CD14-positive monocyte (primary cell): ENCODE data around the gene MCM10. TPM values are rescaled to one million over a fixed set of nuclear protein-coding genes. Genes with fewer than 3 reads are reported as not detected.

Source experiments
- DNase-seq, 3 donors: peaks; one replicate each; pipeline ENCODE4 v3.0.0-alpha.2; 2011 to 2022
- H2AFZ ChIP-seq: 2 replicates; pipeline ENCODE4 v1.6.0; 2012; ENCODE audit warnings: mild to moderate bottlenecking, low read depth, low read length, inconsistent platforms; ENCODE audit not compliant: insufficient read depth, poor library complexity, severe bottlenecking
- H3K27ac ChIP-seq, 2 donors: 1 replicate in 1 of 2; 2 replicates in 1 of 2; pipeline ENCODE4 v1.5.1; 2012 to 2013; ENCODE audit warnings: low read length in 2 of 2, control low read depth in 1 of 2, inconsistent platforms in 1 of 2, low read depth in 1 of 2, mild to moderate bottlenecking in 1 of 2
- H3K27me3 ChIP-seq, 2 donors: one replicate each; pipeline versions ENCODE4 v1.6.0 to v1.6.1; 2011 to 2013; ENCODE audit warnings: low read length in 2 of 2; ENCODE audit not compliant: control insufficient read depth in 2 of 2, insufficient read depth in 2 of 2
- H3K36me3 ChIP-seq, 2 donors: replicated peaks in 1 of 2; 1 replicate in 1 of 2; 2 replicates in 1 of 2; pipeline versions ENCODE4 v1.5.1 to v1.6.1; 2012 to 2013; ENCODE audit warnings: low read length in 2 of 2, control low read depth in 1 of 2, inconsistent platforms in 1 of 2, mild to moderate bottlenecking in 1 of 2; ENCODE audit not compliant: insufficient read depth in 2 of 2, control insufficient read depth in 1 of 2
- H3K4me1 ChIP-seq, 2 donors: 1 replicate in 1 of 2; 2 replicates in 1 of 2; pipeline versions ENCODE4 v1.5.1 to v1.6.1; 2012 to 2013; ENCODE audit warnings: low read length in 2 of 2, control low read depth in 1 of 2, inconsistent platforms in 1 of 2, mild to moderate bottlenecking in 1 of 2, moderate library complexity in 1 of 2; ENCODE audit not compliant: insufficient read depth in 2 of 2, control insufficient read depth in 1 of 2
- H3K4me2 ChIP-seq: replicated peaks from 2 replicates; pipeline ENCODE3; 2012; ENCODE audit warnings: low read length, moderate library complexity, mild to moderate bottlenecking; ENCODE audit not compliant: poor library complexity, severe bottlenecking; ENCODE audit errors: extremely low read depth
- H3K4me3 ChIP-seq, 3 experiments: fragments of 200-600 bp in 1 of 3; sonication (generic) in 1 of 3; replicated peaks in 1 of 3; 1 replicate in 2 of 3; 2 replicates in 1 of 3; pipeline ENCODE4 v1.5.1; 2011 to 2013; ENCODE audit warnings: low read length in 3 of 3, mild to moderate bottlenecking in 3 of 3, control low read depth in 2 of 3, low read depth in 2 of 3, inconsistent platforms in 1 of 3, moderate library complexity in 1 of 3
- H3K79me2 ChIP-seq: 2 replicates; pipeline ENCODE4 v1.6.0; 2012; ENCODE audit warnings: mild to moderate bottlenecking, control low read depth, inconsistent platforms, low read length, moderate library complexity; ENCODE audit not compliant: insufficient read depth
- H3K9ac ChIP-seq: 2 replicates; pipeline ENCODE4 v1.6.0; 2017; ENCODE audit warnings: low read length, mild to moderate bottlenecking; ENCODE audit not compliant: insufficient read depth, poor library complexity, severe bottlenecking
- H3K9me3 ChIP-seq, 2 donors: replicated peaks in 1 of 2; 1 replicate in 1 of 2; 2 replicates in 1 of 2; pipeline versions ENCODE4 v1.5.1 to v1.6.1; 2012 to 2013; ENCODE audit warnings: low read length in 2 of 2, control low read depth in 1 of 2; ENCODE audit not compliant: control insufficient read depth in 1 of 2, insufficient read depth in 1 of 2
- H4K20me1 ChIP-seq: 2 replicates; pipeline ENCODE4 v1.6.0; 2012; ENCODE audit warnings: mild to moderate bottlenecking, low read length, control low read depth, moderate library complexity; ENCODE audit not compliant: insufficient read depth
- H3K27ac Mint-ChIP-seq, 7 donors: one replicate each; pipeline ENCODE4 v1.8.0; 2020; ENCODE audit warnings: mild to moderate bottlenecking in 7 of 7, mixed read lengths in 7 of 7, moderate library complexity in 6 of 7, inconsistent platforms in 2 of 7
- H3K27me3 Mint-ChIP-seq, 3 donors: one replicate each; pipeline ENCODE4 v1.8.0; 2021 to 2022; ENCODE audit warnings: low read depth in 3 of 3, mild to moderate bottlenecking in 3 of 3, mixed read lengths in 3 of 3, moderate library complexity in 3 of 3, inconsistent platforms in 1 of 3
- H3K36me3 Mint-ChIP-seq, 2 donors: one replicate each; pipeline ENCODE4 v1.8.0; 2020; ENCODE audit warnings: mixed read lengths in 2 of 2, inconsistent platforms in 1 of 2, mild to moderate bottlenecking in 1 of 2
- H3K4me1 Mint-ChIP-seq: one replicate; pipeline ENCODE4 v1.8.0; 2020; ENCODE audit warnings: mild to moderate bottlenecking, mixed read lengths
- H3K4me3 Mint-ChIP-seq, 2 donors: one replicate each; pipeline ENCODE4 v1.8.0; 2020; ENCODE audit warnings: mild to moderate bottlenecking in 2 of 2, mixed read lengths in 2 of 2, moderate library complexity in 1 of 2
- H3K9me3 Mint-ChIP-seq, 7 donors: one replicate each; pipeline ENCODE4 v1.8.0; 2020 to 2022; ENCODE audit warnings: mixed read lengths in 7 of 7, mild to moderate bottlenecking in 6 of 7, moderate library complexity in 6 of 7, inconsistent platforms in 2 of 7
- CTCF ChIP-seq: fragments of 200-600 bp; IDR thresholded peaks from one replicate; pipeline ENCODE4 v1.8.0; 2022; ENCODE audit warnings: antibody characterized with exemption, mild to moderate bottlenecking
- WGBS: methylation state at CpG from one replicate; pipeline ENCODE4 v1.1.5; 2013; ENCODE audit warnings: missing lambda C conversion rate; ENCODE audit not compliant: insufficient coverage; 5-methylcytosine and 5-hydroxymethylcytosine counted together
- intact Hi-C, 2 donors: fragments of 100-400 bp; cut with micrococcal nuclease; formaldehyde crosslinking; loops; one replicate each; pipeline versions ENCODE4 v1.15.0 to v1.15.1; 2023
- polyA plus RNA-seq, 3 donors: library from polyadenylated mRNA; depleted of rRNA in 1 of 3; unstranded in 2 of 3; stranded (reverse) in 1 of 3; fragments of 300-500 nt in 2 of 3; fragments of >200 nt in 1 of 3; fragmentation: Illumina TruSeq in 2 of 3; gene quantifications; 1 replicate in 2 of 3; 2 replicates in 1 of 3; pipeline ENCODE4 v1.2.3, GENCODE V29; 2012 to 2021

MCM10 gene
- polyA plus RNA-seq, 3 donors = not detected

GRCh38 chr10:13225601-13226000, 64.2 kb downstream of the MCM10 start:
- H3K27ac Mint-ChIP-seq = no peak overlapping the region
- Histone ChIP-seq H3K79me2 (no peaks in the 10 kb centered on the region), H3K4me2 (no peak overlapping the region), H3K36me3 (no peaks in the 10 kb centered on the region), H3K4me1 (no peaks in the 10 kb centered on the region), H3K27ac (no peak overlapping the region), H3K27me3 (no peaks in the 10 kb centered on the region), H4K20me1 (no peaks in the 10 kb centered on the region), H3K4me3 (no peak overlapping the region), H2AFZ (no peak overlapping the region), H3K9ac (no peak overlapping the region), H3K9me3 (no peaks in the 10 kb centered on the region)
- WGBS = 100% methylated on average over 2 of the region's 8 CpGs
- no peak overlapping the region for H3K4me3 Mint-ChIP-seq
- no peaks in the 10 kb centered on the region for H3K36me3 Mint-ChIP-seq
- peaks cover 1 to 6% (median 2%) of the 10 kb centered on the region in 3 donors for H3K27me3 Mint-ChIP-seq
- no peaks in the 10 kb centered on the region for H3K4me1 Mint-ChIP-seq
- no peak for DNase-seq
- no peak for TF ChIP-seq CTCF
- H3K9me3 Mint-ChIP-seq = no peaks in the 10 kb centered on the region
- intact Hi-C loops = no loop called here

GRCh38 chr10:13227031-13227430, 65.7 kb downstream of the MCM10 start:
- 80% methylated on average over 2 of the region's 5 CpGs for WGBS
- Mint-ChIP-seq H3K9me3 (no peaks in the 10 kb centered on the region), H3K27ac (no peak overlapping the region), H3K4me3 (no peak overlapping the region), H3K27me3 (peaks cover 2 to 6% (median 3%) of the 10 kb centered on the region in 3 donors), H3K4me1 (no peaks in the 10 kb centered on the region), H3K36me3 (no peaks in the 10 kb centered on the region)
- Histone ChIP-seq H3K4me3 (no peak overlapping the region), H4K20me1 (no peaks in the 10 kb centered on the region), H3K4me2 (no peak overlapping the region), H3K9ac (no peak overlapping the region), H3K27ac (no peak overlapping the region), H3K79me2 (no peaks in the 10 kb centered on the region), H3K36me3 (no peaks in the 10 kb centered on the region), H3K9me3 (no peaks in the 10 kb centered on the region), H3K4me1 (no peaks in the 10 kb centered on the region), H2AFZ (no peak overlapping the region), H3K27me3 (no peaks in the 10 kb centered on the region)
- TF ChIP-seq CTCF = no peak
- intact Hi-C loops = no loop called here
- DNase-seq = no peak
